T1000 (cell line): Measurements from ENCODE around the gene BBIP1.

Source experiments
- DNase-seq: peaks from one replicate; lab custom pipeline; 2025; ENCODE audit warnings: mixed read lengths; lab: John Stamatoyannopoulos, UW

BBIP1 gene

GRCh38 chr10:110863361-110863760, 55.6 kb downstream of the BBIP1 start:
- no peak for DNase-seq

GRCh38 chr10:110862961-110863360, 56.0 kb downstream of the BBIP1 start:
- no peak for DNase-seq

- DNase-seq, result no peak
Measured at GRCh38 chr10:110861930-110862649, 56.9 kb downstream of the BBIP1 start.

- no peak for DNase-seq
Measured at GRCh38 chr10:110861476-110861875, 57.5 kb downstream of the BBIP1 start.

GRCh38 chr10:110860576-110861241, 58.3 kb downstream of the BBIP1 start:
- DNase-seq, result no peak

GRCh38 chr10:110859973-110860376, 59.0 kb downstream of the BBIP1 start:
- no peak for DNase-seq

GRCh38 chr10:110859206-110859972, 59.6 kb downstream of the BBIP1 start:
- DNase-seq, result no peak

- no peak for DNase-seq
Measured at GRCh38 chr10:110858297-110858934, 60.6 kb downstream of the BBIP1 start.

- DNase-seq, result no peak
Measured at GRCh38 chr10:110857265-110858171, 61.5 kb downstream of the BBIP1 start.

GRCh38 chr10:110853921-110854605, 64.9 kb downstream of the BBIP1 start:
- no peak for DNase-seq

- DNase-seq, result no peak
Measured at GRCh38 chr10:110852947-110853346, 66.0 kb downstream of the BBIP1 start.

GRCh38 chr10:110852255-110852896, 66.6 kb downstream of the BBIP1 start:
- no peak for DNase-seq

- DNase-seq, result no peak
Measured at GRCh38 chr10:110851020-110851612, 67.9 kb downstream of the BBIP1 start.

GRCh38 chr10:110850099-110850498, 68.9 kb downstream of the BBIP1 start:
- no peak for DNase-seq
